ENCODE results near the gene ADARB2. TPM values are rescaled to one million over a fixed set of nuclear protein-coding genes. Genes with fewer than 3 reads are reported as not detected.

ADARB2 gene
- total and polyA plus RNA-seq, 2 experiments from 2014 or later: 2.0 to 5.0 TPM

GRCh38 chr10:1449572-1450205 is 287.6 kb downstream of the ADARB2 start:
- no peaks in the 10 kb centered on the region for H3K27me3 Mint-ChIP-seq (ENCODE audit: insufficient read depth, low read depth, poor library complexity)
- peaks cover 19% of the 10 kb centered on the region for H3K4me1 Mint-ChIP-seq
- H3K4me2 ChIP-seq: no peak overlapping the region
- no peak overlapping the region for H3K27ac ChIP-seq (ENCODE audit: low read depth)
- no peak for DNase-seq (ENCODE audit: low spot score)
- no peak overlapping the region for H2AFZ ChIP-seq
- no peaks in the 10 kb centered on the region for H3K36me3 ChIP-seq (ENCODE audit: insufficient read depth)
- no peaks in the 10 kb centered on the region for H3K27me3 ChIP-seq (ENCODE audit: insufficient read depth)
- H3K9me3 Mint-ChIP-seq: no peaks in the 10 kb centered on the region; the same call in 2 of the 3 replicates
- no peaks in the 10 kb centered on the region; the same call in 2 of the 3 replicates for H3K36me3 Mint-ChIP-seq (ENCODE audit: low read depth)
- no peaks in the 10 kb centered on the region for H3F3A ChIP-seq (replicated peaks; ENCODE audit: low read depth)
- no peak overlapping the region for H3K27ac Mint-ChIP-seq
- H3K4me1 ChIP-seq (ENCODE audit: insufficient read depth): peaks cover 7% of the 10 kb centered on the region; the same call in 1 of the 2 replicates
- no peak overlapping the region for H3K4me3 Mint-ChIP-seq
- peaks cover 8% of the 10 kb centered on the region for H3K9me2 ChIP-seq (ENCODE audit: insufficient read depth)
- TF ChIP-seq EZH2phosphoT487 (IDR thresholded peaks at IDR 0.05; ENCODE audit: unreplicated experiment): no peak
- TF ChIP-seq NANOG (IDR thresholded peaks at IDR 0.05; ENCODE audit: borderline replicate concordance): no peak
- no peak for TF ChIP-seq STAT1 (IDR thresholded peaks at IDR 0.05; ENCODE audit: unreplicated experiment)
- no peak for TF ChIP-seq ZNF114 (CRISPR knock-in tag; IDR thresholded peaks at IDR 0.05)
- no peak for TF ChIP-seq ETS1 (IDR thresholded peaks at IDR 0.05)
- no peak for TF ChIP-seq CTCF (conservative IDR thresholded peaks at IDR 0.05; ENCODE audit: low read depth in 2 of 2)
- no peak for TF ChIP-seq CREB1 (CRISPR knock-in tag; IDR thresholded peaks at IDR 0.05; ENCODE audit: low read depth)
- TF ChIP-seq REST (IDR thresholded peaks at IDR 0.05; ENCODE audit: unreplicated experiment): no peak
- no peak for TF ChIP-seq ZNF331 (CRISPR knock-in tag; IDR thresholded peaks at IDR 0.05; ENCODE audit: low read depth)
- no peak for TF ChIP-seq POLR2AphosphoS5 (IDR thresholded peaks at IDR 0.05; ENCODE audit: low read depth)
- TF ChIP-seq ZNF462 (CRISPR knock-in tag; IDR thresholded peaks at IDR 0.05): no peak
- TF ChIP-seq EZH2 (IDR thresholded peaks at IDR 0.05; ENCODE audit: low read depth, unreplicated experiment): no peak
- TF ChIP-seq JUNB (IDR thresholded peaks at IDR 0.05; ENCODE audit: unreplicated experiment): no peak
- H4K20me1 ChIP-seq (replicated peaks; ENCODE audit: insufficient read depth): no peaks in the 10 kb centered on the region
- no peaks in the 10 kb centered on the region for H3K79me2 ChIP-seq (replicated peaks; ENCODE audit: insufficient read depth)
- no peak for ATAC-seq
- H3K4me3 ChIP-seq: no peak overlapping the region
